Loucy (cell line): ENCODE data around the gene HES2.

Experiments used
- EZH2phosphoT487 ChIP-seq: fragments of 200-600 bp; IDR thresholded peaks from 2 replicates; pipeline ENCODE4 v1.6.1; 2018; ENCODE audit warnings: antibody characterized with exemption, mild to moderate bottlenecking, moderate library complexity, borderline replicate concordance
- TF ChIP-seq, protein P1 (sequence below): fragments of 200-600 bp; sonication (generic); conservative IDR thresholded peaks from 2 replicates; pipeline ENCODE4 v1.5.1; 2014; ENCODE audit warnings: mild to moderate bottlenecking, antibody characterized with exemption, low read length

DNA sequence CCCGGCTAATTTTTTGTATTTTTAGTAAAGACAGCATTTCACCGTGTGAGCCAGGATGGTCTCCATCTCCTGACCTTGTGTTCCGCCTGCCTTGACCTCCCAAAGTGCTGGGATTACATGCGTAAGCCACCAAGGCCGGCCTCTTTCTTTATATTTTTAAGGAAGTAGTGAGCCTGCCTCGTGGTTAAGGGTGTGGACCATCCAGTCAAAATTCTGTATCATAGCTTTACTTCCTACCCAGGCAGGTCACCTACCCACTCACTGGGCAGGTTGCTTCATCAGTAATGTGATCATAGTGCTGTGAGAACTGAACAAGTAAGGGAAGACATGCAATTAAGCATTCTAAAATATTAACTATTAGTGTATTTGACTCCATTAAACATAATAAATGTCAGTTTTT is 18.0 kb downstream of the HES2 start:
- TF ChIP-seq, protein P1, sequence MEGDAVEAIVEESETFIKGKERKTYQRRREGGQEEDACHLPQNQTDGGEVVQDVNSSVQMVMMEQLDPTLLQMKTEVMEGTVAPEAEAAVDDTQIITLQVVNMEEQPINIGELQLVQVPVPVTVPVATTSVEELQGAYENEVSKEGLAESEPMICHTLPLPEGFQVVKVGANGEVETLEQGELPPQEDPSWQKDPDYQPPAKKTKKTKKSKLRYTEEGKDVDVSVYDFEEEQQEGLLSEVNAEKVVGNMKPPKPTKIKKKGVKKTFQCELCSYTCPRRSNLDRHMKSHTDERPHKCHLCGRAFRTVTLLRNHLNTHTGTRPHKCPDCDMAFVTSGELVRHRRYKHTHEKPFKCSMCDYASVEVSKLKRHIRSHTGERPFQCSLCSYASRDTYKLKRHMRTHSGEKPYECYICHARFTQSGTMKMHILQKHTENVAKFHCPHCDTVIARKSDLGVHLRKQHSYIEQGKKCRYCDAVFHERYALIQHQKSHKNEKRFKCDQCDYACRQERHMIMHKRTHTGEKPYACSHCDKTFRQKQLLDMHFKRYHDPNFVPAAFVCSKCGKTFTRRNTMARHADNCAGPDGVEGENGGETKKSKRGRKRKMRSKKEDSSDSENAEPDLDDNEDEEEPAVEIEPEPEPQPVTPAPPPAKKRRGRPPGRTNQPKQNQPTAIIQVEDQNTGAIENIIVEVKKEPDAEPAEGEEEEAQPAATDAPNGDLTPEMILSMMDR: no peak
- TF ChIP-seq EZH2phosphoT487: no peak
